T-helper 1 cell treated with Interleukin-12 subunit alpha and Interleukin-12 subunit beta and Interleukin-4 antibody, amounts not matched to agents 30 μg/mL and 1 μg/mL, for 36 hours (primary cell): ENCODE data around the gene AGK.
"Not testable (repeated sequence)": the region's sequence is repeated elsewhere in the genome, so short reads cannot be mapped to it uniquely, and the experiment has no call there.

ENCODE experiments used
- H3K27ac Mint-ChIP-seq: one replicate; pipeline ENCODE4 v1.8.0; 2021; ENCODE audit warnings: mild to moderate bottlenecking, mixed read lengths
- H3K27me3 Mint-ChIP-seq: one replicate; pipeline ENCODE4 v1.8.0; 2021; ENCODE audit warnings: low read depth, mixed read lengths
- H3K36me3 Mint-ChIP-seq: one replicate; pipeline ENCODE4 v1.8.0; 2021; ENCODE audit warnings: low read depth, mixed read lengths
- H3K4me1 Mint-ChIP-seq: one replicate; pipeline ENCODE4 v1.8.0; 2021; ENCODE audit warnings: low read depth, mixed read lengths
- H3K4me3 Mint-ChIP-seq: one replicate; pipeline ENCODE4 v1.8.0; 2021; ENCODE audit warnings: mild to moderate bottlenecking, moderate library complexity, mixed read lengths
- H3K9me3 Mint-ChIP-seq: one replicate; pipeline ENCODE4 v1.8.0; 2021; ENCODE audit warnings: mixed read lengths

Gene AGK

GRCh38 chr7:141685285-141686023 is 134.2 kb downstream of the AGK start:
- H3K36me3 Mint-ChIP-seq = peaks cover 50% of the 10 kb centered on the region
- no peaks in the 10 kb centered on the region for H3K9me3 Mint-ChIP-seq

GRCh38 chr7:141686074-141686473 is 134.9 kb downstream of the AGK start:
- Mint-ChIP-seq H3K4me1 (peaks cover 15% of the 10 kb centered on the region), H3K4me3 (no peak overlapping the region), H3K36me3 (peaks cover 45% of the 10 kb centered on the region), H3K27me3 (no peaks in the 10 kb centered on the region), H3K9me3 (no peaks in the 10 kb centered on the region), H3K27ac (no peak overlapping the region)

More at GRCh38 chr7:141685285-141686023, 134.2 kb downstream of the AGK start:
- peaks cover 15% of the 10 kb centered on the region for H3K4me1 Mint-ChIP-seq
- no peak overlapping the region for H3K4me3 Mint-ChIP-seq
- no peaks in the 10 kb centered on the region for H3K27me3 Mint-ChIP-seq
- H3K27ac Mint-ChIP-seq = no peak overlapping the region

GRCh38 chr7:141686670-141687069 is 135.5 kb downstream of the AGK start:
- H3K27ac Mint-ChIP-seq = peak overlapping the region; percentile 8

GRCh38 chr7:141688043-141688442 is 136.8 kb downstream of the AGK start:
- H3K36me3 Mint-ChIP-seq = peaks cover 29% of the 10 kb centered on the region
- no peak overlapping the region for H3K4me3 Mint-ChIP-seq
- no peaks in the 10 kb centered on the region for H3K27me3 Mint-ChIP-seq
- no peak overlapping the region for H3K27ac Mint-ChIP-seq
- H3K4me1 Mint-ChIP-seq = peaks cover 10% of the 10 kb centered on the region
- no peaks in the 10 kb centered on the region for H3K9me3 Mint-ChIP-seq

More at GRCh38 chr7:141686670-141687069, 135.5 kb downstream of the AGK start:
- Mint-ChIP-seq H3K4me1 (peaks cover 12% of the 10 kb centered on the region), H3K9me3 (no peaks in the 10 kb centered on the region), H3K36me3 (peaks cover 39% of the 10 kb centered on the region), H3K27me3 (no peaks in the 10 kb centered on the region), H3K4me3 (no peak overlapping the region)

GRCh38 chr7:141689072-141689825 is 138.0 kb downstream of the AGK start:
- not testable (repeated sequence) for H3K27me3 Mint-ChIP-seq, H3K4me3 Mint-ChIP-seq, H3K9me3 Mint-ChIP-seq, H3K27ac Mint-ChIP-seq, H3K4me1 Mint-ChIP-seq
- peaks cover 27% of the 10 kb centered on the region for H3K36me3 Mint-ChIP-seq

GRCh38 chr7:141691540-141691939 is 140.3 kb downstream of the AGK start:
- no peaks in the 10 kb centered on the region for H3K9me3 Mint-ChIP-seq
- H3K36me3 Mint-ChIP-seq = peaks cover 19% of the 10 kb centered on the region
- H3K27me3 Mint-ChIP-seq = no peaks in the 10 kb centered on the region
- no peak overlapping the region for H3K4me3 Mint-ChIP-seq
- no peak overlapping the region for H3K27ac Mint-ChIP-seq
- H3K4me1 Mint-ChIP-seq = peaks cover 9% of the 10 kb centered on the region

GRCh38 chr7:141691961-141692360 is 140.8 kb downstream of the AGK start:
- peaks cover 17% of the 10 kb centered on the region for H3K36me3 Mint-ChIP-seq

GRCh38 chr7:141693082-141693481 is 141.9 kb downstream of the AGK start:
- Mint-ChIP-seq H3K4me1 (peaks cover 10% of the 10 kb centered on the region), H3K27me3 (no peaks in the 10 kb centered on the region), H3K9me3 (no peaks in the 10 kb centered on the region), H3K4me3 (no peak overlapping the region), H3K36me3 (peaks cover 19% of the 10 kb centered on the region), H3K27ac (no peak overlapping the region)

More at GRCh38 chr7:141691961-141692360, 140.8 kb downstream of the AGK start:
- Mint-ChIP-seq H3K4me3 (no peak overlapping the region), H3K9me3 (no peaks in the 10 kb centered on the region), H3K27ac (no peak overlapping the region), H3K27me3 (no peaks in the 10 kb centered on the region), H3K4me1 (peaks cover 13% of the 10 kb centered on the region)

- Mint-ChIP-seq H3K27me3 (peaks cover 4% of the 10 kb centered on the region), H3K4me3 (no peak overlapping the region), H3K36me3 (peaks cover 21% of the 10 kb centered on the region), H3K9me3 (no peaks in the 10 kb centered on the region), H3K4me1 (peaks cover 28% of the 10 kb centered on the region), H3K27ac (no peak overlapping the region)
These were observed 144.6 kb downstream of the AGK start for GRCh38 chr7:141695803-141696289.

GRCh38 chr7:141696348-141696747 is 145.1 kb downstream of the AGK start:
- Mint-ChIP-seq H3K36me3 (peaks cover 21% of the 10 kb centered on the region), H3K4me1 (peaks cover 30% of the 10 kb centered on the region), H3K27me3 (peaks cover 5% of the 10 kb centered on the region), H3K27ac (no peak overlapping the region), H3K4me3 (no peak overlapping the region), H3K9me3 (no peaks in the 10 kb centered on the region)

- Mint-ChIP-seq H3K27me3 (peaks cover 6% of the 10 kb centered on the region), H3K4me1 (peaks cover 30% of the 10 kb centered on the region), H3K36me3 (peaks cover 21% of the 10 kb centered on the region), H3K4me3 (no peak overlapping the region), H3K27ac (no peak overlapping the region), H3K9me3 (no peaks in the 10 kb centered on the region)
These were observed 146.1 kb downstream of the AGK start for GRCh38 chr7:141697211-141697871.

GRCh38 chr7:141698247-141699015 is 147.2 kb downstream of the AGK start:
- Mint-ChIP-seq H3K36me3 (peaks cover 19% of the 10 kb centered on the region), H3K4me3 (no peak overlapping the region), H3K27me3 (peaks cover 17% of the 10 kb centered on the region), H3K4me1 (peaks cover 34% of the 10 kb centered on the region), H3K9me3 (no peaks in the 10 kb centered on the region), H3K27ac (no peak overlapping the region)

GRCh38 chr7:141699860-141700259 is 148.7 kb downstream of the AGK start:
- Mint-ChIP-seq H3K36me3 (peaks cover 14% of the 10 kb centered on the region), H3K27ac (no peak overlapping the region), H3K4me1 (peaks cover 34% of the 10 kb centered on the region), H3K4me3 (peak overlapping the region; percentile 81), H3K27me3 (peaks cover 28% of the 10 kb centered on the region), H3K9me3 (no peaks in the 10 kb centered on the region)

GRCh38 chr7:141700296-141700847 is 149.2 kb downstream of the AGK start:
- Mint-ChIP-seq H3K36me3 (peaks cover 14% of the 10 kb centered on the region), H3K27me3 (peaks cover 33% of the 10 kb centered on the region), H3K9me3 (no peaks in the 10 kb centered on the region), H3K4me1 (peaks cover 34% of the 10 kb centered on the region), H3K4me3 (peak overlapping the region; percentile 81), H3K27ac (peak overlapping the region; percentile 76)
